Kidney epithelial cell (primary cell): ENCODE results near the gene TSPAN5. TPM values are rescaled to one million over a fixed set of nuclear protein-coding genes. Genes with fewer than 3 reads are reported as not detected.

Experiments used
- DNase-seq: peaks from one replicate; pipeline ENCODE4 v3.0.0-alpha.2; 2010; ENCODE audit warnings: low read depth
- H3K27me3 ChIP-seq: 2 replicates; pipeline ENCODE4 v1.6.0; 2011; ENCODE audit warnings: low read length; ENCODE audit not compliant: control insufficient read depth, insufficient read depth
- H3K36me3 ChIP-seq: 2 replicates; pipeline ENCODE4 v1.5.1; 2011; ENCODE audit warnings: low read length; ENCODE audit not compliant: control insufficient read depth, insufficient read depth
- H3K4me3 ChIP-seq: 2 replicates; pipeline ENCODE4 v1.5.1; 2011; ENCODE audit warnings: low read depth, mild to moderate bottlenecking, control low read depth, low read length
- CTCF ChIP-seq: IDR thresholded peaks from 2 replicates; pipeline ENCODE4 v1.5.1; 2011; ENCODE audit warnings: mild to moderate bottlenecking, moderate library complexity, low read length, control low read depth, inconsistent platforms; ENCODE audit not compliant: insufficient read depth, poor library complexity, severe bottlenecking
- total RNA-seq: library from RNA; depleted of rRNA; stranded (reverse); fragments of >200 nt; gene quantifications from 2 replicates; pipeline ENCODE4 v1.2.3, GENCODE V29; 2015

The TSPAN5 gene
- total RNA-seq, 1 donor from 2014 or later = 20.5 TPM

GRCh38 chr4:98624144-98624543 lies 34.3 kb downstream of the TSPAN5 start:
- no peaks in the 10 kb centered on the region for H3K36me3 ChIP-seq
- H3K4me3 ChIP-seq = no peak overlapping the region
- no peak for DNase-seq
- H3K27me3 ChIP-seq = no peaks in the 10 kb centered on the region
- no peak for TF ChIP-seq CTCF

GRCh38 chr4:98623126-98623802 lies 35.1 kb downstream of the TSPAN5 start:
- TF ChIP-seq CTCF = no peak
- H3K27me3 ChIP-seq = no peaks in the 10 kb centered on the region
- H3K4me3 ChIP-seq = no peak overlapping the region
- no peak for DNase-seq
- H3K36me3 ChIP-seq = no peaks in the 10 kb centered on the region

GRCh38 chr4:98620087-98620784 lies 38.2 kb downstream of the TSPAN5 start:
- DNase-seq = no peak
- Histone ChIP-seq H3K27me3 (no peaks in the 10 kb centered on the region), H3K36me3 (no peaks in the 10 kb centered on the region), H3K4me3 (no peak overlapping the region)
- TF ChIP-seq CTCF = no peak

- H3K27me3 ChIP-seq = no peaks in the 10 kb centered on the region
- no peak for TF ChIP-seq CTCF
- H3K36me3 ChIP-seq = no peaks in the 10 kb centered on the region
- H3K4me3 ChIP-seq = no peak overlapping the region
- DNase-seq = no peak
Observed at GRCh38 chr4:98619180-98619579, 39.2 kb downstream of the TSPAN5 start.

GRCh38 chr4:98618680-98619079 lies 39.7 kb downstream of the TSPAN5 start:
- Histone ChIP-seq H3K36me3 (no peaks in the 10 kb centered on the region), H3K4me3 (no peak overlapping the region), H3K27me3 (no peaks in the 10 kb centered on the region)
- no peak for TF ChIP-seq CTCF
- DNase-seq = no peak
